Right ventricle myocardium inferior (tissue), 1 donor: ENCODE measurements around the gene COL26A1. TPM values are rescaled to one million over a fixed set of nuclear protein-coding genes. Genes with fewer than 3 reads are reported as not detected.

ENCODE experiments used
- ATAC-seq: fragments of 200-7000 bp; cut with Tn5 transposase; one replicate; pipeline ENCODE4 v1.9.1; 2020; ENCODE audit warnings: mild to moderate bottlenecking, moderate library complexity
- DNase-seq: peaks from one replicate; pipeline ENCODE4 v3.0.0; 2021; ENCODE audit errors: missing footprints
- intact Hi-C: fragments of 100-400 bp; cut with DNase I; formaldehyde crosslinking; loops from one replicate; pipeline ENCODE4 v1.11.0; 2022
- total RNA-seq: library from RNA; stranded (reverse); fragmentation: NEBNext Ultra II Directional; extraction: Animal tissue kit (Norgen Biotek cat#: 25700); gene quantifications from one replicate; pipeline ENCODE4 v1.2.1, GENCODE V29; 2021
- donor health status: DM: no; HTN: yes; CAD: no; lungs with severe emphysema.

Gene COL26A1
- total RNA-seq, 1 donor from 2014 or later, result not detected

- ATAC-seq, result peak; percentile 41
- no peak for DNase-seq
- intact Hi-C loops, result loop anchor here (2.0 kb wide), 1 partner anchor 174 kb away; no protein-coding TSS in a partner anchor
These were observed 176.2 kb downstream of the COL26A1 start for GRCh38 chr7:101538596-101539459.

- DNase-seq (no peak), ATAC-seq (no peak)
- intact Hi-C loops, result loop anchor here (2.0 to 10.0 kb wide), 3 partner anchors 175 to 855 kb away; partner anchors contain the start of gene PRKRIP1
These were observed 177.1 kb downstream of the COL26A1 start for GRCh38 chr7:101539784-101540183.

- ATAC-seq (no peak), DNase-seq (no peak)
- intact Hi-C loops, result loop anchor here (1.0 to 10.0 kb wide), 3 partner anchors 270 to 852 kb away; partner anchors contain the start of gene PRKRIP1
These were observed 180.0 kb downstream of the COL26A1 start for GRCh38 chr7:101542527-101543241.

- no peak for ATAC-seq
These were observed 180.6 kb downstream of the COL26A1 start for GRCh38 chr7:101543242-101543766.

GRCh38 chr7:101543846-101544245, 181.2 kb downstream of the COL26A1 start:
- ATAC-seq (no peak), DNase-seq (no peak)
- intact Hi-C loops, result loop anchor here (5.0 to 10.0 kb wide), 2 partner anchors 268 to 851 kb away; partner anchors contain the start of gene PRKRIP1

More at GRCh38 chr7:101543242-101543766, 180.6 kb downstream of the COL26A1 start:
- intact Hi-C loops, result loop anchor here (5.0 to 10.0 kb wide), 2 partner anchors 269 to 851 kb away; partner anchors contain the start of gene PRKRIP1
- no peak for DNase-seq

- no peak for DNase-seq
- intact Hi-C loops, result loop anchor here (10.0 kb wide), 1 partner anchor 849 kb away; the partner anchor contains the start of gene PRKRIP1
- no peak for ATAC-seq
These were observed 182.9 kb downstream of the COL26A1 start for GRCh38 chr7:101545441-101546190.

- intact Hi-C loops, result loop anchor here (10.0 kb wide), 1 partner anchor 848 kb away; the partner anchor contains the start of gene PRKRIP1
- no peak for ATAC-seq
- DNase-seq, result no peak
These were observed 183.7 kb downstream of the COL26A1 start for GRCh38 chr7:101546308-101546936.

GRCh38 chr7:101547022-101547915, 184.6 kb downstream of the COL26A1 start:
- intact Hi-C loops, result loop anchor here (10.0 kb wide), 1 partner anchor 848 kb away; the partner anchor contains the start of gene PRKRIP1
- ATAC-seq, result no peak
- no peak for DNase-seq

- DNase-seq (no peak), ATAC-seq (no peak)
- intact Hi-C loops, result loop anchor here (10.0 kb wide), 1 partner anchor 847 kb away; the partner anchor contains the start of gene PRKRIP1
These were observed 185.4 kb downstream of the COL26A1 start for GRCh38 chr7:101547916-101548661.

- DNase-seq (no peak), ATAC-seq (no peak)
- intact Hi-C loops, result loop anchor here (10.0 kb wide), 1 partner anchor 845 kb away; the partner anchor contains the start of gene PRKRIP1
These were observed 187.1 kb downstream of the COL26A1 start for GRCh38 chr7:101549734-101550133.

GRCh38 chr7:101550641-101551541, 188.2 kb downstream of the COL26A1 start:
- DNase-seq, result no peak
- ATAC-seq, result no peak
- intact Hi-C loops, result no loop called here

- intact Hi-C loops, result no loop called here
- no peak for ATAC-seq
- DNase-seq, result no peak
These were observed 190.5 kb downstream of the COL26A1 start for GRCh38 chr7:101553018-101553770.

- intact Hi-C loops, result no loop called here
- no peak for DNase-seq
These were observed 191.2 kb downstream of the COL26A1 start for GRCh38 chr7:101553771-101554445.

More at GRCh38 chr7:101553771-101554445, 191.2 kb downstream of the COL26A1 start:
- ATAC-seq, result no peak
